B cell (primary cell): Measurements from ENCODE around the gene CLCN5.

Experiments
- CTCF ChIP-seq: fragments of 200-600 bp; IDR thresholded peaks from one replicate; pipeline ENCODE4 v1.8.0; 2022; ENCODE audit warnings: antibody characterized with exemption, mild to moderate bottlenecking
- EZH2 ChIP-seq: IDR thresholded peaks from 2 replicates; pipeline ENCODE4 v1.6.1; 2012; ENCODE audit warnings: borderline replicate concordance, low read depth, mild to moderate bottlenecking, moderate library complexity, low read length; ENCODE audit not compliant: insufficient read depth, poor library complexity, severe bottlenecking

DNA sequence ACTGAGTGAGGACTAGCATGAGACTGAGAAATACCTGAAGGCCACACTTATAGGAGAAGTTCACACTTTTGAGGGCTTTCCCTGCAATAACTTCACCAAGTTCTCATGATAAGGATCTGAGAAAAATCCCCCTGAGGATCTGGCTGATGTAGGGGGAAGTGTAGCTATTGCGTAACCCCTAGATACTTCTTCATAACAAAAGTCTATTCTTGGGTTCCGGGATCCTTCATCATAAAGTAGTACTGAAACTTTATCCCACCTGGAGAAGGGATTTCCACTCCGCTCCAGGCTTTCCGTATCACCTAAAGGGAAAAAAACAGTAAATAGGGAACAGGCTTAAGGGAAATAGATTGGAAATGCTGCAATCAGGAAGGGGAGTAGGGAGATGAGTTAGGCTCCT lies 29.9 kb upstream of the CLCN5 start:
- TF ChIP-seq CTCF (no peak), EZH2 (no peak)
